Ishikawa (cell line): ENCODE measurements around the gene PRDM16.

Experiments used
- CEBPB ChIP-seq: IDR thresholded peaks from 2 replicates; pipeline ENCODE4 v1.6.1; 2012
- EGR1 ChIP-seq: IDR thresholded peaks from 2 replicates; pipeline ENCODE4 v1.6.1; 2012
- EP300 ChIP-seq: IDR thresholded peaks from 2 replicates; pipeline ENCODE4 v1.6.1; 2012; ENCODE audit warnings: borderline replicate concordance
- FOXM1 ChIP-seq: IDR thresholded peaks from 2 replicates; pipeline ENCODE4 v1.6.1; 2012; ENCODE audit warnings: low read depth, borderline replicate concordance
- NFIC ChIP-seq: IDR thresholded peaks from 2 replicates; pipeline ENCODE4 v1.6.1; 2012
- RAD21 ChIP-seq: IDR thresholded peaks from 2 replicates; pipeline ENCODE4 v1.6.1; 2012; ENCODE audit warnings: low read depth
- TAF1 ChIP-seq: IDR thresholded peaks from 2 replicates; pipeline ENCODE4 v1.6.1; 2012; ENCODE audit warnings: low read depth, mild to moderate bottlenecking
- TCF12 ChIP-seq: IDR thresholded peaks from 2 replicates; pipeline ENCODE4 v1.6.1; 2012; ENCODE audit warnings: low read depth
- YY1 ChIP-seq: IDR thresholded peaks from 2 replicates; pipeline ENCODE4 v1.6.1; 2012; ENCODE audit warnings: low read depth
- TF ChIP-seq, protein P1 (sequence below): IDR thresholded peaks from 2 replicates; pipeline ENCODE4 v1.6.1; 2012
- TF ChIP-seq, protein P2 (sequence below): IDR thresholded peaks from 2 replicates; pipeline ENCODE4 v1.6.1; 2012; ENCODE audit warnings: low read depth, mild to moderate bottlenecking
- TF ChIP-seq, protein P3 (sequence below): IDR thresholded peaks from 2 replicates; pipeline ENCODE4 v1.6.1; 2012

DNA sequence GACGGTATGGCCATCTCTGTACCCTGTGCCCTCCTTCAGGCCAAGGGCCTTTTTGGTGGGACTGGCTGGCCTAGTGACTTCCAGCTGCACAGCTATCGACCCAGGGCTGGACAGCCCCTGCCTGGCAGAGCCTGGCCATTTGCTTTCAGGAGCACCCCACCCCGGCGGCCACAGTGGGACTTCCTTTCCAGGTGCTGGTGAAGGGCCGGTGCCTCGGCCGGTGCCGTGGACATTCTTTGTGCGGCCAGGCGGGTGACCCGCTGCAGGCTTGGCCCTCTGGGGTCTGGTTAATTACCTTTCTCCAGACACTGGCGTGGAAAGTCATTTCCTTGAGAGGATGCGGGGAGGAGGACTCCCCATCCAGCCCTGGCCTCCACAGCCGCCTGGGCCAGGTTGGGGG, 50.1 kb downstream of the PRDM16 start:
- no peak for TF ChIP-seq YY1
- TF ChIP-seq FOXM1 = no peak
- TF ChIP-seq EP300 = no peak
- no peak for TF ChIP-seq NFIC
- TF ChIP-seq, protein P1, sequence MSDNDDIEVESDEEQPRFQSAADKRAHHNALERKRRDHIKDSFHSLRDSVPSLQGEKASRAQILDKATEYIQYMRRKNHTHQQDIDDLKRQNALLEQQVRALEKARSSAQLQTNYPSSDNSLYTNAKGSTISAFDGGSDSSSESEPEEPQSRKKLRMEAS = no peak
- no peak for TF ChIP-seq RAD21
- TF ChIP-seq, protein P2, sequence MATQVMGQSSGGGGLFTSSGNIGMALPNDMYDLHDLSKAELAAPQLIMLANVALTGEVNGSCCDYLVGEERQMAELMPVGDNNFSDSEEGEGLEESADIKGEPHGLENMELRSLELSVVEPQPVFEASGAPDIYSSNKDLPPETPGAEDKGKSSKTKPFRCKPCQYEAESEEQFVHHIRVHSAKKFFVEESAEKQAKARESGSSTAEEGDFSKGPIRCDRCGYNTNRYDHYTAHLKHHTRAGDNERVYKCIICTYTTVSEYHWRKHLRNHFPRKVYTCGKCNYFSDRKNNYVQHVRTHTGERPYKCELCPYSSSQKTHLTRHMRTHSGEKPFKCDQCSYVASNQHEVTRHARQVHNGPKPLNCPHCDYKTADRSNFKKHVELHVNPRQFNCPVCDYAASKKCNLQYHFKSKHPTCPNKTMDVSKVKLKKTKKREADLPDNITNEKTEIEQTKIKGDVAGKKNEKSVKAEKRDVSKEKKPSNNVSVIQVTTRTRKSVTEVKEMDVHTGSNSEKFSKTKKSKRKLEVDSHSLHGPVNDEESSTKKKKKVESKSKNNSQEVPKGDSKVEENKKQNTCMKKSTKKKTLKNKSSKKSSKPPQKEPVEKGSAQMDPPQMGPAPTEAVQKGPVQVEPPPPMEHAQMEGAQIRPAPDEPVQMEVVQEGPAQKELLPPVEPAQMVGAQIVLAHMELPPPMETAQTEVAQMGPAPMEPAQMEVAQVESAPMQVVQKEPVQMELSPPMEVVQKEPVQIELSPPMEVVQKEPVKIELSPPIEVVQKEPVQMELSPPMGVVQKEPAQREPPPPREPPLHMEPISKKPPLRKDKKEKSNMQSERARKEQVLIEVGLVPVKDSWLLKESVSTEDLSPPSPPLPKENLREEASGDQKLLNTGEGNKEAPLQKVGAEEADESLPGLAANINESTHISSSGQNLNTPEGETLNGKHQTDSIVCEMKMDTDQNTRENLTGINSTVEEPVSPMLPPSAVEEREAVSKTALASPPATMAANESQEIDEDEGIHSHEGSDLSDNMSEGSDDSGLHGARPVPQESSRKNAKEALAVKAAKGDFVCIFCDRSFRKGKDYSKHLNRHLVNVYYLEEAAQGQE = no peak
- TF ChIP-seq TCF12 = no peak
- TF ChIP-seq, protein P3, sequence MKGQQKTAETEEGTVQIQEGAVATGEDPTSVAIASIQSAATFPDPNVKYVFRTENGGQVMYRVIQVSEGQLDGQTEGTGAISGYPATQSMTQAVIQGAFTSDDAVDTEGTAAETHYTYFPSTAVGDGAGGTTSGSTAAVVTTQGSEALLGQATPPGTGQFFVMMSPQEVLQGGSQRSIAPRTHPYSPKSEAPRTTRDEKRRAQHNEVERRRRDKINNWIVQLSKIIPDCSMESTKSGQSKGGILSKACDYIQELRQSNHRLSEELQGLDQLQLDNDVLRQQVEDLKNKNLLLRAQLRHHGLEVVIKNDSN = no peak
- no peak for TF ChIP-seq TAF1
- no peak for TF ChIP-seq CEBPB
- TF ChIP-seq EGR1 = no peak
